HG03097 (cell line): ENCODE data around the gene HEXB.
A peak's percentile ranks its signal among the peaks of the same experiment; 100 is the strongest.
"Not testable (repeated sequence)": the region's sequence is repeated elsewhere in the genome, so short reads cannot be mapped to it uniquely, and the experiment has no call there.

Experiments
- ATAC-seq: cut with Tn5 transposase; IDR thresholded peaks from one replicate; pipeline ENCODE4 v1.9.1; 2021; ENCODE audit not compliant: unreplicated experiment, low FRiP score

HEXB gene

GRCh38 chr5:74725331-74725730 is 40.3 kb downstream of the HEXB start:
- no peak for ATAC-seq

DNA sequence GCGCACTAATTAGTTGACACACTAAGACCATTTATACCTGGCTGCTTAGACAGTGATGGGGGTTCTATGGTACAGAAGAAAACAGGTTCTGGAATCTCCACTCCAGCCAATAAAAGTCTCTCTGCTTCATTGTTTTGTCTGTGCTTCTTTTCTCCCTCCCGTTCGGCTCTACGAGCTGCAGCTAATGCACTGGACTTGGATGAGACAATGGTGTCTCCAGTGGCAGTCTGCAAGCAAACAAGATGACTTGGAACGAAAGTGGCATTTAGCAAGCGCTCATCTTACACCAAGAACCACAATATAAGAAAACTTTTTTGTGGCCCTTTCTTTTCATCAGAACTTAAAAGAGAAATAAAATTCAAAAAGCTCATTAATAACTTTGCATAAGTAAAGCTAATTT is 51.7 kb downstream of the HEXB start:
- no peak for ATAC-seq

DNA sequence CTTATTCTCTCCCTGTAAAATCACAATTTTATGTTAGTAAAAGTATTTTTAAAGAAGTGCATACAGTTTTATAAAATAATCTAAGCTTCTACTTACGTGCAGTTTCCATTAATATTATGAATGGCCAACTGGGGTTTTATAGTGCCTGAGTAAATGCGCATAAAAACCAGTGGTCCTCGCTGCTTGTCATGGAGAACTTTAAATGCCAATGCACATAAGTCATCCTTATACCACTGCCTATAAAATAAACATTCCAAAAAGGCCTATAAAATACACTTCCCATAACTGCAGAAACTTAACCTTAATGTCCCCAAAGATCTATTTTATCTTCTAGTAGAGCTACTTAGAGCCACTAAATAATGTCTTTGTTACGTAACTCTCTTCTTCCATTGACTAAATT is 53.4 kb downstream of the HEXB start:
- ATAC-seq: no peak

DNA sequence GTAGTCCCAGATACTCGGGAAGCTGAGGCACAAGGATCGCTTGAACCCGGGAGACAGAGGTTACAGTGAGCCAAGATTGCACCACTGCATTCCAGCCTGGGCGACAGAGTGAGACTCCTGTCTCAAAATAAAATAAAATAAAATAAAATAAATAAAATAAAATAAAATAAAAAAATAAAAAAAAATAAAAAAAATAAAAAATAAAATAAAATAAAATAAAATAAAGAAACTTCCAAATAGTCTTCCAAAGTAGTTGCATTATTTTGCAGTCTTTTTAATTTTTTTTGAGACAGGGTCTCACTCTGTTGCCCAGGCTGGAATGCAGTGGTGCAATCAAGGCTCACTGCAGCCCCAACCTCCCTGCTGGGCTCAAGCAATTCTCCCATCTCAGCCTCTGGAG is 63.7 kb downstream of the HEXB start:
- not testable (repeated sequence) for ATAC-seq

GRCh38 chr5:74761241-74761640 is 76.2 kb downstream of the HEXB start:
- no peak for ATAC-seq

DNA sequence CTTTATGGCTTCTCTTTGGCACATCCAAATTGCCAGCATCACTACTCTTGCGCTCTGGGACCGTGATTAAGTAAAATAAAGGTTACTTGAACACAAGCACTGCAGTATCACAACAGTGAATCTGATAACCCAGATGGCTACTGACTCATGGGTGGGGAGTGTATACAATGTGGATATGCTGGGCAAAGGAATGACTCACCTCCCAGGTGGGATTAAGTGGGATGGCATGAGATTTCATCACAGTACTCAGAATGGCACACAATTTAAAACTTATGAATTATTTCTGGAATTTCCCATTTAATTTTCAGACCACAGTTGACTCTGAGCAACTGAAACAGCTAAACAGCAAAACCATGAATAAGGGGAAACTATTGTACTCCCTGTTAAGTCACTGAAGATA is 77.6 kb downstream of the HEXB start:
- no peak for ATAC-seq

GRCh38 chr5:74763504-74763903 is 78.5 kb downstream of the HEXB start:
- ATAC-seq: no peak

DNA sequence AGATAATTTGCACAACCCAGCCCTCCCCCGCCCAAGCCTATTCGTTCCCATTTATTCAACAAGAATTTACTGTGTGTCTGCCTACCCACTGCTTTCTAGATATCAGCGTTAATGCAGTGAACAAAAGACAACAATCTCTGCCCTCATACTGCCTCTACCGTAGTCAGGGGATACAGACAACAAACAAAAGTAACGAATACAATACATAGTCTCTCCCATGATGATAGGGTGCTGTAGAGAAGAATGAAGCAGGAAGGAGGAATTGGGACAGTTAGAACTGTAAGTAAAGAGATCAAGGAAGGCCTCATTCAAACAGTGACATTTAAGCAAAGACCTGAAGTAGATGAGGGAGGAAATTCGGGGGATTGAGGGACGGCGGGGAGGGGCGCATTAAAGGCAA is 80.2 kb downstream of the HEXB start:
- ATAC-seq: no peak

DNA sequence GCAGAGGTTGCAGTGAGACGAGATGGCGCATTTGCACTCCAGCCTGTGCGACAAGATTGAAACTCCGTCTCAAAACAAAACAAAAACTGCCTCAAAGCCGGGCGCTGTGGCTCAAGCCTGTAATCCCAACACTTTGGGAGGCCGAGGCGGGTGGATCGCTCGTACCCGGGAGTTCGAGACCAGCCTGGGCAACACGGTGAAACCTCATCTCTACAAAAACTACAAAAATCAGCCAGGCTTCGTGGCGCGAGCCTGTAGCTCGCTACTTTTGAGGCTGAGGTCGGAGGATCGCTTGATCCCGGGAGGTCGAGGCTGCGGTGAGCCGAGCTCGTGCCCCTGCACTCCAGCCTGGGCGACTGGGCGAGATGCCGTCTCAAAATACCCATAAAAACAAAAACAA is 80.9 kb downstream of the HEXB start:
- ATAC-seq: no peak

- peak; percentile 38 for ATAC-seq
Observed at GRCh38 chr5:74766418-74766848, 81.4 kb downstream of the HEXB start.

GRCh38 chr5:74766849-74767578 is 82.0 kb downstream of the HEXB start, which contains the start of the genes GFM2 and NSA2:
GFM2 (minus strand) TSS chr5:74767117; CDS start chr5:74763742, 3,375 bp downstream.
NSA2 (plus strand) TSS chr5:74767249; CDS start chr5:74767361, 112 bp downstream.
- peak; percentile 88 for ATAC-seq

- ATAC-seq: peak; percentile 21
Observed at GRCh38 chr5:74767579-74767913, 82.5 kb downstream of the HEXB start.
